GM12878 (cell line): Measurements from ENCODE around the gene CHD5.

Experiments
- ETV6 ChIP-seq, 2 experiments: fragments of 450-650 bp in 1 of 2; IDR thresholded peaks in 1 of 2; conservative IDR thresholded peaks in 1 of 2; 2 replicates each; pipeline ENCODE4 v1.6.1; 2014; ENCODE audit warnings: antibody characterized with exemption in 1 of 2, borderline replicate concordance in 1 of 2, low read depth in 1 of 2, mild to moderate bottlenecking in 1 of 2, moderate library complexity in 1 of 2
- EZH2 ChIP-seq: IDR thresholded peaks from 2 replicates; pipeline ENCODE4 v1.6.1; 2012; ENCODE audit warnings: low read depth, mild to moderate bottlenecking, control low read depth, inconsistent platforms, low read length, borderline replicate concordance; ENCODE audit not compliant: control insufficient read depth
- GATAD2B ChIP-seq: fragments of 450-650 bp; conservative IDR thresholded peaks from 2 replicates; pipeline ENCODE4 v1.6.1; 2017; ENCODE audit warnings: low read depth, mild to moderate bottlenecking, moderate library complexity
- HDAC2 ChIP-seq: fragments of 200-600 bp; sonication (generic); IDR thresholded peaks from 2 replicates; pipeline ENCODE4 v1.6.1; 2017
- MYC ChIP-seq: IDR thresholded peaks from 2 replicates; pipeline ENCODE4 v1.6.1; 2011; ENCODE audit warnings: mild to moderate bottlenecking, low read length, moderate library complexity, inconsistent platforms; ENCODE audit not compliant: insufficient read depth, insufficient replicate concordance, insufficient read length, severe bottlenecking
- POLR2A ChIP-seq: IDR thresholded peaks from 2 replicates; pipeline ENCODE4 v1.6.1; 2011; ENCODE audit warnings: low read depth, mild to moderate bottlenecking, low read length
- RAD51 ChIP-seq: fragments of 450-650 bp; IDR thresholded peaks from 2 replicates; pipeline ENCODE4 v1.6.1; 2016; ENCODE audit warnings: moderate library complexity, mild to moderate bottlenecking, inconsistent platforms
- RCOR1 ChIP-seq: conservative IDR thresholded peaks from 2 replicates; pipeline ENCODE4 v1.6.1; 2012; ENCODE audit warnings: low read depth, low read length, improper control_type of control experiment
- SIN3A ChIP-seq: IDR thresholded peaks from 2 replicates; pipeline ENCODE4 v1.6.1; 2012; ENCODE audit warnings: low read depth, low read length, improper control_type of control experiment
- TF ChIP-seq, protein P1 (sequence below): IDR thresholded peaks from 2 replicates; pipeline ENCODE4 v1.6.1; 2012; ENCODE audit warnings: low read depth, low read length, improper control_type of control experiment
- TF ChIP-seq, protein P2 (sequence below), 3 experiments: IDR thresholded peaks in 2 of 3; conservative IDR thresholded peaks in 1 of 3; 2 replicates each; pipeline ENCODE4 v1.5.1; 2011; ENCODE audit warnings: low read depth in 3 of 3, low read length in 3 of 3, mild to moderate bottlenecking in 3 of 3, control low read depth in 2 of 3, moderate library complexity in 2 of 3, inconsistent platforms in 1 of 3, mixed read lengths in 1 of 3; ENCODE audit not compliant: control insufficient read depth in 2 of 3, insufficient read depth in 1 of 3; ENCODE audit errors: extremely low read depth in 1 of 3
- TF ChIP-seq, protein P3 (sequence below): IDR thresholded peaks from 2 replicates; pipeline ENCODE4 v1.6.1; 2012; ENCODE audit warnings: mild to moderate bottlenecking, low read depth, low read length
- TF ChIP-seq, protein P4 (sequence below): fragments of 450-650 bp; IDR thresholded peaks from 2 replicates; pipeline ENCODE4 v1.6.1; 2018; ENCODE audit warnings: mild to moderate bottlenecking, low read depth, moderate library complexity; ENCODE audit not compliant: partially characterized antibody
- TF ChIP-seq, protein P5 (sequence below): fragments of 450-650 bp; IDR thresholded peaks from 2 replicates; pipeline ENCODE4 v1.6.1; 2017; ENCODE audit warnings: borderline replicate concordance

DNA sequence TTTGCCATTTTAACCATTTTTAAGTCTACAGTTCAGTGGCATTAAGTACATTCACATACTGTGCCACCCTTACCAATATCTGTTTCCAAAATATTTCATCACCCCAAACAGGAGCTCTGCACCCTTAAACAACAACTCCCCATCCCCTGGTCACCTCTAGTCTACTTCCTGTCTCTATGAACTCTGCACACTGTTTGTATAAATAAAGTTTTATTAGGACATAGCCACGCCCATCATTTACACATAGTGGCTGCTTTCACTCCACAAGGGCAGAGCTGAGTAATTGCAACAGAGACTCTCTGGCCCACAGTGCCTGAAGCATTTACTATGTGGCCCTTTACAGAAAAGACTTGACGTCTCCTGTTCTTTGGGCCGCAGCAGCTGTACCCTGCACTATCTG, 104.4 kb downstream of the CHD5 start:
- TF ChIP-seq HDAC2 = no peak
- no peak for TF ChIP-seq POLR2A
- TF ChIP-seq, protein P1, sequence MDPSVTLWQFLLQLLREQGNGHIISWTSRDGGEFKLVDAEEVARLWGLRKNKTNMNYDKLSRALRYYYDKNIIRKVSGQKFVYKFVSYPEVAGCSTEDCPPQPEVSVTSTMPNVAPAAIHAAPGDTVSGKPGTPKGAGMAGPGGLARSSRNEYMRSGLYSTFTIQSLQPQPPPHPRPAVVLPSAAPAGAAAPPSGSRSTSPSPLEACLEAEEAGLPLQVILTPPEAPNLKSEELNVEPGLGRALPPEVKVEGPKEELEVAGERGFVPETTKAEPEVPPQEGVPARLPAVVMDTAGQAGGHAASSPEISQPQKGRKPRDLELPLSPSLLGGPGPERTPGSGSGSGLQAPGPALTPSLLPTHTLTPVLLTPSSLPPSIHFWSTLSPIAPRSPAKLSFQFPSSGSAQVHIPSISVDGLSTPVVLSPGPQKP = no peak
- TF ChIP-seq ETV6 (conservative IDR thresholded peaks at IDR 0.05 in 1 of 2, IDR thresholded peaks at IDR 0.05 in 1 of 2; ENCODE audit: borderline replicate concordance in 1 of 2, low read depth in 1 of 2) = no peak
- no peak for TF ChIP-seq EZH2
- TF ChIP-seq RAD51 = no peak
- TF ChIP-seq, protein P2, sequence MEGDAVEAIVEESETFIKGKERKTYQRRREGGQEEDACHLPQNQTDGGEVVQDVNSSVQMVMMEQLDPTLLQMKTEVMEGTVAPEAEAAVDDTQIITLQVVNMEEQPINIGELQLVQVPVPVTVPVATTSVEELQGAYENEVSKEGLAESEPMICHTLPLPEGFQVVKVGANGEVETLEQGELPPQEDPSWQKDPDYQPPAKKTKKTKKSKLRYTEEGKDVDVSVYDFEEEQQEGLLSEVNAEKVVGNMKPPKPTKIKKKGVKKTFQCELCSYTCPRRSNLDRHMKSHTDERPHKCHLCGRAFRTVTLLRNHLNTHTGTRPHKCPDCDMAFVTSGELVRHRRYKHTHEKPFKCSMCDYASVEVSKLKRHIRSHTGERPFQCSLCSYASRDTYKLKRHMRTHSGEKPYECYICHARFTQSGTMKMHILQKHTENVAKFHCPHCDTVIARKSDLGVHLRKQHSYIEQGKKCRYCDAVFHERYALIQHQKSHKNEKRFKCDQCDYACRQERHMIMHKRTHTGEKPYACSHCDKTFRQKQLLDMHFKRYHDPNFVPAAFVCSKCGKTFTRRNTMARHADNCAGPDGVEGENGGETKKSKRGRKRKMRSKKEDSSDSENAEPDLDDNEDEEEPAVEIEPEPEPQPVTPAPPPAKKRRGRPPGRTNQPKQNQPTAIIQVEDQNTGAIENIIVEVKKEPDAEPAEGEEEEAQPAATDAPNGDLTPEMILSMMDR (IDR thresholded peaks at IDR 0.05 in 2 of 3, conservative IDR thresholded peaks at IDR 0.05 in 1 of 3; ENCODE audit: control insufficient read depth in 2 of 3, extremely low read depth in 1 of 3, insufficient read depth in 1 of 3, low read depth in 3 of 3, low read length in 3 of 3) = no peak
- TF ChIP-seq MYC = no peak
- no peak for TF ChIP-seq RCOR1
- TF ChIP-seq, protein P3, sequence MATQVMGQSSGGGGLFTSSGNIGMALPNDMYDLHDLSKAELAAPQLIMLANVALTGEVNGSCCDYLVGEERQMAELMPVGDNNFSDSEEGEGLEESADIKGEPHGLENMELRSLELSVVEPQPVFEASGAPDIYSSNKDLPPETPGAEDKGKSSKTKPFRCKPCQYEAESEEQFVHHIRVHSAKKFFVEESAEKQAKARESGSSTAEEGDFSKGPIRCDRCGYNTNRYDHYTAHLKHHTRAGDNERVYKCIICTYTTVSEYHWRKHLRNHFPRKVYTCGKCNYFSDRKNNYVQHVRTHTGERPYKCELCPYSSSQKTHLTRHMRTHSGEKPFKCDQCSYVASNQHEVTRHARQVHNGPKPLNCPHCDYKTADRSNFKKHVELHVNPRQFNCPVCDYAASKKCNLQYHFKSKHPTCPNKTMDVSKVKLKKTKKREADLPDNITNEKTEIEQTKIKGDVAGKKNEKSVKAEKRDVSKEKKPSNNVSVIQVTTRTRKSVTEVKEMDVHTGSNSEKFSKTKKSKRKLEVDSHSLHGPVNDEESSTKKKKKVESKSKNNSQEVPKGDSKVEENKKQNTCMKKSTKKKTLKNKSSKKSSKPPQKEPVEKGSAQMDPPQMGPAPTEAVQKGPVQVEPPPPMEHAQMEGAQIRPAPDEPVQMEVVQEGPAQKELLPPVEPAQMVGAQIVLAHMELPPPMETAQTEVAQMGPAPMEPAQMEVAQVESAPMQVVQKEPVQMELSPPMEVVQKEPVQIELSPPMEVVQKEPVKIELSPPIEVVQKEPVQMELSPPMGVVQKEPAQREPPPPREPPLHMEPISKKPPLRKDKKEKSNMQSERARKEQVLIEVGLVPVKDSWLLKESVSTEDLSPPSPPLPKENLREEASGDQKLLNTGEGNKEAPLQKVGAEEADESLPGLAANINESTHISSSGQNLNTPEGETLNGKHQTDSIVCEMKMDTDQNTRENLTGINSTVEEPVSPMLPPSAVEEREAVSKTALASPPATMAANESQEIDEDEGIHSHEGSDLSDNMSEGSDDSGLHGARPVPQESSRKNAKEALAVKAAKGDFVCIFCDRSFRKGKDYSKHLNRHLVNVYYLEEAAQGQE = no peak
- TF ChIP-seq, protein P4, sequence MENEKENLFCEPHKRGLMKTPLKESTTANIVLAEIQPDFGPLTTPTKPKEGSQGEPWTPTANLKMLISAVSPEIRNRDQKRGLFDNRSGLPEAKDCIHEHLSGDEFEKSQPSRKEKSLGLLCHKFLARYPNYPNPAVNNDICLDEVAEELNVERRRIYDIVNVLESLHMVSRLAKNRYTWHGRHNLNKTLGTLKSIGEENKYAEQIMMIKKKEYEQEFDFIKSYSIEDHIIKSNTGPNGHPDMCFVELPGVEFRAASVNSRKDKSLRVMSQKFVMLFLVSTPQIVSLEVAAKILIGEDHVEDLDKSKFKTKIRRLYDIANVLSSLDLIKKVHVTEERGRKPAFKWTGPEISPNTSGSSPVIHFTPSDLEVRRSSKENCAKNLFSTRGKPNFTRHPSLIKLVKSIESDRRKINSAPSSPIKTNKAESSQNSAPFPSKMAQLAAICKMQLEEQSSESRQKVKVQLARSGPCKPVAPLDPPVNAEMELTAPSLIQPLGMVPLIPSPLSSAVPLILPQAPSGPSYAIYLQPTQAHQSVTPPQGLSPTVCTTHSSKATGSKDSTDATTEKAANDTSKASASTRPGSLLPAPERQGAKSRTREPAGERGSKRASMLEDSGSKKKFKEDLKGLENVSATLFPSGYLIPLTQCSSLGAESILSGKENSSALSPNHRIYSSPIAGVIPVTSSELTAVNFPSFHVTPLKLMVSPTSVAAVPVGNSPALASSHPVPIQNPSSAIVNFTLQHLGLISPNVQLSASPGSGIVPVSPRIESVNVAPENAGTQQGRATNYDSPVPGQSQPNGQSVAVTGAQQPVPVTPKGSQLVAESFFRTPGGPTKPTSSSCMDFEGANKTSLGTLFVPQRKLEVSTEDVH = no peak
- TF ChIP-seq, protein P5, sequence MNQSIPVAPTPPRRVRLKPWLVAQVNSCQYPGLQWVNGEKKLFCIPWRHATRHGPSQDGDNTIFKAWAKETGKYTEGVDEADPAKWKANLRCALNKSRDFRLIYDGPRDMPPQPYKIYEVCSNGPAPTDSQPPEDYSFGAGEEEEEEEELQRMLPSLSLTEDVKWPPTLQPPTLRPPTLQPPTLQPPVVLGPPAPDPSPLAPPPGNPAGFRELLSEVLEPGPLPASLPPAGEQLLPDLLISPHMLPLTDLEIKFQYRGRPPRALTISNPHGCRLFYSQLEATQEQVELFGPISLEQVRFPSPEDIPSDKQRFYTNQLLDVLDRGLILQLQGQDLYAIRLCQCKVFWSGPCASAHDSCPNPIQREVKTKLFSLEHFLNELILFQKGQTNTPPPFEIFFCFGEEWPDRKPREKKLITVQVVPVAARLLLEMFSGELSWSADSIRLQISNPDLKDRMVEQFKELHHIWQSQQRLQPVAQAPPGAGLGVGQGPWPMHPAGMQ = no peak
- no peak for TF ChIP-seq SIN3A
- TF ChIP-seq GATAD2B = no peak
